Measurements from ENCODE around the gene WDR17.
"Not testable (repeated sequence)": the region's sequence is repeated elsewhere in the genome, so short reads cannot be mapped to it uniquely, and the experiment has no call there.

Gene WDR17

DNA sequence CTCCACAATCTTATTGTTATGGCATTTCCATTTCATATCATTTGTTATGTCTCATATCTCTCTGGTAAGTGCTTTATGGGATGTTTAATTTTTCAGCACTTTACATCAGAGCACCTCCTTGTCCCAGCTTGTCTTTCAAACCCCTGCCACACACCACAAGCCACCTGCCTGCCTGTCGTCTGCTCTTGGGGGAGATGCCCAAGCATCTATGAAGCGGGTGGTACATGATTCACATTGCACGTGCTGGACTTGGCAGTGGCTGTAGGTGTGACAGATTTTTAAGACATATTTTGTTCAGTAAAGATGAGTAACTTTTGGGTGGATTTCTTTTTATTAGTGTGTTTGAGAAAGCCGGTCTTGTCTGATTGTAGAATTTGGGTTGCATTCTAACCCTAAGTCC is 143.9 kb downstream of the WDR17 start:
- H3K4me1 ChIP-seq (ENCODE audit: control insufficient read depth, insufficient read depth, low read length), result peaks cover 8% of the 10 kb centered on the region
- H3K4me3 ChIP-seq (ENCODE audit: insufficient read depth, low read depth, low read length), result no peak overlapping the region
- no peaks in the 10 kb centered on the region for H3K27me3 ChIP-seq (ENCODE audit: control insufficient read depth, insufficient read depth, low read length, poor library complexity, severe bottlenecking)
- no peaks in the 10 kb centered on the region for H3K36me3 ChIP-seq (ENCODE audit: control insufficient read depth, insufficient read depth, low read length)
- H3K27ac ChIP-seq (ENCODE audit: insufficient read depth, low read depth, low read length, poor library complexity, severe bottlenecking), result no peak overlapping the region
- H3K9me3 ChIP-seq (ENCODE audit: control insufficient read depth, low read length), result no peaks in the 10 kb centered on the region
- whole genome bisulfite sequencing, 2 experiments, result 95 to 97% methylated on average over 4 of the region's 4 CpGs

DNA sequence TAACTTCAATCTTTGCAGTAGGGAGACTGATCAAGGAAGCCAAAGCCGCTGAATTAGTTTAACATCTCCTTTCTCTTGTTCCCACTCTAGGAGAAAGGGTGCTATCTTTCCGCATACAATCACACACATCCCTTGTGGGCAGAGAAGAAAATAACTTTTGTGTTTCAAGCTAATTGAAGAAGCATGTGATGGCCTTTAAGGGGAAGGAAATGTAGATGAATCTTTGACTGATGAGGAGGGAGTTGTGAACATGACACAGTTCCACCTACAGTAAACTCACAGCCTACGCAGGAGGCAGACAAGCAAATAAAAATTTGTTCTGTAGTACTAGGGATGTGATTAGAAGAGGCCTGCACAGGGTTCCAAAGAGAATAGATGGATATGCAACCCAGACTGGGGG is 144.5 kb downstream of the WDR17 start:
- Histone ChIP-seq H3K27me3 (ENCODE audit: control insufficient read depth, insufficient read depth, low read length, poor library complexity, severe bottlenecking) (no peaks in the 10 kb centered on the region), H3K27ac (ENCODE audit: insufficient read depth, low read depth, low read length, poor library complexity, severe bottlenecking) (no peak overlapping the region), H3K4me3 (ENCODE audit: insufficient read depth, low read depth, low read length) (no peak overlapping the region), H3K9me3 (ENCODE audit: control insufficient read depth, low read length) (no peaks in the 10 kb centered on the region), H3K4me1 (ENCODE audit: control insufficient read depth, insufficient read depth, low read length) (peaks cover 6% of the 10 kb centered on the region), H3K36me3 (ENCODE audit: control insufficient read depth, insufficient read depth, low read length) (no peaks in the 10 kb centered on the region)
- 94 to 100% methylated on average over 2 of the region's 3 CpGs for WGBS, 2 experiments

- H3K36me3 ChIP-seq (ENCODE audit: control insufficient read depth, insufficient read depth, low read length), result no peaks in the 10 kb centered on the region
- no peak overlapping the region for H3K27ac ChIP-seq (ENCODE audit: insufficient read depth, low read depth, low read length, poor library complexity, severe bottlenecking)
- no peaks in the 10 kb centered on the region for H3K27me3 ChIP-seq (ENCODE audit: control insufficient read depth, insufficient read depth, low read length, poor library complexity, severe bottlenecking)
- no peak overlapping the region for H3K4me3 ChIP-seq (ENCODE audit: insufficient read depth, low read depth, low read length)
- H3K4me1 ChIP-seq (ENCODE audit: control insufficient read depth, insufficient read depth, low read length), result peaks cover 2% of the 10 kb centered on the region
- WGBS, 2 experiments, result 93% methylated on average over 7 of the region's 7 CpGs
- H3K9me3 ChIP-seq (ENCODE audit: control insufficient read depth, low read length), result no peaks in the 10 kb centered on the region
Observed at GRCh38 chr4:176210579-176211296, 145.1 kb downstream of the WDR17 start.

GRCh38 chr4:176212351-176212750 is 146.7 kb downstream of the WDR17 start:
- not testable (repeated sequence) for H3K9me3 ChIP-seq (ENCODE audit: control insufficient read depth, low read length)

GRCh38 chr4:176217510-176217909 is 151.9 kb downstream of the WDR17 start:
- Histone ChIP-seq H3K27me3 (ENCODE audit: control insufficient read depth, insufficient read depth, low read length, poor library complexity, severe bottlenecking) (no peaks in the 10 kb centered on the region), H3K9me3 (ENCODE audit: control insufficient read depth, low read length) (no peaks in the 10 kb centered on the region), H3K27ac (ENCODE audit: insufficient read depth, low read depth, low read length, poor library complexity, severe bottlenecking) (no peak overlapping the region), H3K36me3 (ENCODE audit: control insufficient read depth, insufficient read depth, low read length) (no peaks in the 10 kb centered on the region), H3K4me1 (ENCODE audit: control insufficient read depth, insufficient read depth, low read length) (no peaks in the 10 kb centered on the region), H3K4me3 (ENCODE audit: insufficient read depth, low read depth, low read length) (no peak overlapping the region)
- WGBS, 2 experiments, result 85 to 90% methylated on average over 2 of the region's 2 CpGs

More at GRCh38 chr4:176212351-176212750, 146.7 kb downstream of the WDR17 start:
- not testable (repeated sequence) for H3K27ac ChIP-seq (ENCODE audit: insufficient read depth, low read depth, low read length, poor library complexity, severe bottlenecking); H3K4me1 ChIP-seq (ENCODE audit: control insufficient read depth, insufficient read depth, low read length); H3K4me3 ChIP-seq (ENCODE audit: insufficient read depth, low read depth, low read length); H3K36me3 ChIP-seq (ENCODE audit: control insufficient read depth, insufficient read depth, low read length); H3K27me3 ChIP-seq (ENCODE audit: control insufficient read depth, insufficient read depth, low read length, poor library complexity, severe bottlenecking)
- 79 to 87% methylated on average over 3 of the region's 3 CpGs for WGBS, 2 experiments

- Histone ChIP-seq H3K27me3 (ENCODE audit: control insufficient read depth, insufficient read depth, low read length, poor library complexity, severe bottlenecking) (no peaks in the 10 kb centered on the region), H3K9me3 (ENCODE audit: control insufficient read depth, low read length) (no peaks in the 10 kb centered on the region), H3K27ac (ENCODE audit: insufficient read depth, low read depth, low read length, poor library complexity, severe bottlenecking) (no peak overlapping the region), H3K4me3 (ENCODE audit: insufficient read depth, low read depth, low read length) (no peak overlapping the region), H3K36me3 (ENCODE audit: control insufficient read depth, insufficient read depth, low read length) (no peaks in the 10 kb centered on the region), H3K4me1 (ENCODE audit: control insufficient read depth, insufficient read depth, low read length) (no peaks in the 10 kb centered on the region)
- WGBS, 2 experiments, result 94 to 95% methylated on average over 5 of the region's 5 CpGs
Observed at GRCh38 chr4:176222149-176222548, 156.5 kb downstream of the WDR17 start.

GRCh38 chr4:176223561-176223960 is 157.9 kb downstream of the WDR17 start:
- Histone ChIP-seq H3K36me3 (ENCODE audit: control insufficient read depth, insufficient read depth, low read length) (no peaks in the 10 kb centered on the region), H3K4me3 (ENCODE audit: insufficient read depth, low read depth, low read length) (no peak overlapping the region), H3K4me1 (ENCODE audit: control insufficient read depth, insufficient read depth, low read length) (no peaks in the 10 kb centered on the region), H3K27me3 (ENCODE audit: control insufficient read depth, insufficient read depth, low read length, poor library complexity, severe bottlenecking) (no peaks in the 10 kb centered on the region), H3K27ac (ENCODE audit: insufficient read depth, low read depth, low read length, poor library complexity, severe bottlenecking) (no peak overlapping the region), H3K9me3 (ENCODE audit: control insufficient read depth, low read length) (no peaks in the 10 kb centered on the region)
- 61 to 65% methylated on average over 2 of the region's 2 CpGs for WGBS, 2 experiments

DNA sequence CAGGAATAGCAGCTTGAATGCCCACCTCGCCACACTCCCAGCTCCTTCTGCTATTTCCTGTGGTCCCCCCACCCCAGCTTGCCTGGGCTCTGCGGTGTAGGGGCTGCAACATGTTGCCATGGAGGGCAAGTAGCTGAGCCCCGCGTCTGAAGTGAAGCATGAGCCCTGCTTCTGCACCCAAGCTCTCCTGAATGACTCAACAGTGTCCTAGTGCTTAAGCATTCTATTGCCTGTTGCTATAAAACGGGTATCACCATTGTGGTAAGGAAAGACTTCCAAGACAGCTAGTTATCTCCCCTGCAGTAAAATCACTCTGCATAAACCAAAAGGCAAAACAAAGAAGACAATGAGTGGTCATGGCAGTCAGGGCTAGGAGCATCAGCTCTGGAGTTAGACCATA is 161.1 kb downstream of the WDR17 start:
- Histone ChIP-seq H3K27ac (ENCODE audit: insufficient read depth, low read depth, low read length, poor library complexity, severe bottlenecking) (no peak overlapping the region), H3K9me3 (ENCODE audit: control insufficient read depth, low read length) (no peaks in the 10 kb centered on the region), H3K4me1 (ENCODE audit: control insufficient read depth, insufficient read depth, low read length) (no peaks in the 10 kb centered on the region), H3K36me3 (ENCODE audit: control insufficient read depth, insufficient read depth, low read length) (no peaks in the 10 kb centered on the region), H3K4me3 (ENCODE audit: insufficient read depth, low read depth, low read length) (no peak overlapping the region), H3K27me3 (ENCODE audit: control insufficient read depth, insufficient read depth, low read length, poor library complexity, severe bottlenecking) (no peaks in the 10 kb centered on the region)
- WGBS, 2 experiments, result 66 to 70% methylated on average over 5 of the region's 5 CpGs

GRCh38 chr4:176229645-176230044 is 164.0 kb downstream of the WDR17 start:
- Histone ChIP-seq H3K27me3 (ENCODE audit: control insufficient read depth, insufficient read depth, low read length, poor library complexity, severe bottlenecking) (no peaks in the 10 kb centered on the region), H3K9me3 (ENCODE audit: control insufficient read depth, low read length) (no peaks in the 10 kb centered on the region), H3K4me1 (ENCODE audit: control insufficient read depth, insufficient read depth, low read length) (no peaks in the 10 kb centered on the region), H3K27ac (ENCODE audit: insufficient read depth, low read depth, low read length, poor library complexity, severe bottlenecking) (no peak overlapping the region), H3K36me3 (ENCODE audit: control insufficient read depth, insufficient read depth, low read length) (no peaks in the 10 kb centered on the region), H3K4me3 (ENCODE audit: insufficient read depth, low read depth, low read length) (no peak overlapping the region)
- 88 to 92% methylated on average over 4 of the region's 4 CpGs for WGBS, 2 experiments
